Epithelial cell of esophagus (primary cell): ENCODE measurements around the gene PRAME.
A peak's percentile ranks its signal among the peaks of the same experiment; 100 is the strongest.
"Not testable (repeated sequence)": the region's sequence is repeated elsewhere in the genome, so short reads cannot be mapped to it uniquely, and the experiment has no call there.

Source experiments
- DNase-seq: peaks from one replicate; pipeline ENCODE4 v3.0.0; 2010; ENCODE audit warnings: low read depth
- H3K4me3 ChIP-seq: 2 replicates; pipeline ENCODE4 v1.5.1; 2011; ENCODE audit warnings: mild to moderate bottlenecking, low read length, control low read depth
- TF ChIP-seq, protein P1 (sequence below): IDR thresholded peaks from 2 replicates; pipeline ENCODE4 v1.5.1; 2011; ENCODE audit warnings: low read depth, mild to moderate bottlenecking, low read length, control low read depth, inconsistent platforms; ENCODE audit not compliant: insufficient read depth; ENCODE audit errors: missing control alignments

PRAME gene

DNA sequence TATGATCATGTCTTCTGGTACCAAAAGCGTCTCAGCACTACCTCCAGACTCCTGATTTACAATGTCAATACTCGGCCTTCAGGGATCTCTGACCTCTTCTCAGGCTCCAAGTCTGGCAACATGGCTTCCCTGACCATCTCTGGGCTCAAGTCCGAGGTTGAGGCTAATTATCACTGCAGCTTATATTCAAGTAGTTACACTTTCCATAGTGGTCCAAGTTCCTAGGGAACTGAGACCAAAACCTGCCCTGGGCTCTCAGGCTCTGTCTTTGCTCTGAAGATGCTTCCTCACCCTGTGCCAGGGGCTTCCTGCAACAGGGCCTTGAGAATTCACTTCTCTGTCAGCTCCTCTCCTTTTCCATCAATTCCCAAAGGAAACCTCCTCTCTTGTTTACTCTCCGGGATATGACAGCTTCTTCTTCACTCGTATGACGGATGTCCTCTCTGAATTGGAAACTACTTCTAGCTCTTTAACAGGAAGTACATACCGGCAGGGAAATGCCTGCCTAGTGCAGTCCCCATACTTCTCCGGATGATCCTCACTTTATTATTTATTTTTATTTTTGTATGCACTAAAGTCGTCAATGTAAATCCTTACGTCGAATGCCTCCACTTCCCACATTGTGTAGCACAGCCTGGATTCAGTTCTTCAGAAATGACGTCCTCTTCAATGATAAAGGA lies 29.6 kb upstream of the PRAME start:
- TF ChIP-seq, protein P1, sequence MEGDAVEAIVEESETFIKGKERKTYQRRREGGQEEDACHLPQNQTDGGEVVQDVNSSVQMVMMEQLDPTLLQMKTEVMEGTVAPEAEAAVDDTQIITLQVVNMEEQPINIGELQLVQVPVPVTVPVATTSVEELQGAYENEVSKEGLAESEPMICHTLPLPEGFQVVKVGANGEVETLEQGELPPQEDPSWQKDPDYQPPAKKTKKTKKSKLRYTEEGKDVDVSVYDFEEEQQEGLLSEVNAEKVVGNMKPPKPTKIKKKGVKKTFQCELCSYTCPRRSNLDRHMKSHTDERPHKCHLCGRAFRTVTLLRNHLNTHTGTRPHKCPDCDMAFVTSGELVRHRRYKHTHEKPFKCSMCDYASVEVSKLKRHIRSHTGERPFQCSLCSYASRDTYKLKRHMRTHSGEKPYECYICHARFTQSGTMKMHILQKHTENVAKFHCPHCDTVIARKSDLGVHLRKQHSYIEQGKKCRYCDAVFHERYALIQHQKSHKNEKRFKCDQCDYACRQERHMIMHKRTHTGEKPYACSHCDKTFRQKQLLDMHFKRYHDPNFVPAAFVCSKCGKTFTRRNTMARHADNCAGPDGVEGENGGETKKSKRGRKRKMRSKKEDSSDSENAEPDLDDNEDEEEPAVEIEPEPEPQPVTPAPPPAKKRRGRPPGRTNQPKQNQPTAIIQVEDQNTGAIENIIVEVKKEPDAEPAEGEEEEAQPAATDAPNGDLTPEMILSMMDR: no peak
- H3K4me3 ChIP-seq: no peak overlapping the region
- DNase-seq: no peak

- H3K4me3 ChIP-seq: no peak overlapping the region
- no peak for DNase-seq
- TF ChIP-seq, protein P1: no peak
These were observed 28.6 kb upstream of the PRAME start for GRCh38 chr22:22587577-22588188.

GRCh38 chr22:22584722-22585121 lies 25.7 kb upstream of the PRAME start:
- no peak for DNase-seq
- TF ChIP-seq, protein P1: no peak
- H3K4me3 ChIP-seq: no peak overlapping the region

DNA sequence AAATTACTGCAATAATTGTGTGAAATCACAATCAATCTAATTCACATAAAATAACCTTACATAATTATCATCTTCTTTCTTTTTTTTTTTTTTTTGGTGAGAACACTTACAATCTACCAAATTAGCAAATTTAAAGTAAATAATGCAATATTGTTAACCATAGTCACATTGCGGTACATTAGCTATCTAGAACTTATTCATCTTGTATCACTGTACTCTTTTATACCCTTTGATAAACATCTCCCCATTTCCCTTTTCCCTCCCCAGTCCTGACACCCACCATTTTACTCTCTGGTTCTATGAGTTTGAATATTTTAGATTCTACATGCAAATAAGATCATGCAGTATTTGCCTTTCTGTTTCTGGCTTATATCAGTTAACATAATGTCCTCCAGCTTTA lies 24.0 kb upstream of the PRAME start:
- DNase-seq: no peak
- no peak overlapping the region for H3K4me3 ChIP-seq
- TF ChIP-seq, protein P1: no peak

DNA sequence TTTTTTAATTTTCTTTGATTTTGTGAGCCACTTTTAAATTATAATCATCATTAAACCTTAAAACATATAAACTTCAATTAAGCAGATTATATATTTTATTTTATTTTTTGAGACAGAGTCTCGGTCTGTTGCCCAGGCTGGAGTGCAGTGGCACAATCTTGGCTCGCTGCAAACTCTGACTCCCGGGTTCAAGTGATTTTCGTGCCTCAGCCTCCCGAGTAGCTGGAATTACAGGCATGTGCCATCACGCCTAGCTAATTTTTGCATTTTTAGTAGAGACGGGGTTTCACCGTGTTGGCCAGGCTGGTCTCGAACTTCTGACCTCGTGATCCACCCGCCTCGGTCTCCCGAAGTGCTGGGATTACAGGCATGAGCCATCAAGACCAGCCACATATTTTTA lies 22.5 kb upstream of the PRAME start:
- not testable (repeated sequence) for DNase-seq, H3K4me3 ChIP-seq

- TF ChIP-seq, protein P1: no peak
- no peak for DNase-seq
- H3K4me3 ChIP-seq: no peak overlapping the region
These were observed 21.0 kb upstream of the PRAME start for GRCh38 chr22:22579869-22580604.

DNA sequence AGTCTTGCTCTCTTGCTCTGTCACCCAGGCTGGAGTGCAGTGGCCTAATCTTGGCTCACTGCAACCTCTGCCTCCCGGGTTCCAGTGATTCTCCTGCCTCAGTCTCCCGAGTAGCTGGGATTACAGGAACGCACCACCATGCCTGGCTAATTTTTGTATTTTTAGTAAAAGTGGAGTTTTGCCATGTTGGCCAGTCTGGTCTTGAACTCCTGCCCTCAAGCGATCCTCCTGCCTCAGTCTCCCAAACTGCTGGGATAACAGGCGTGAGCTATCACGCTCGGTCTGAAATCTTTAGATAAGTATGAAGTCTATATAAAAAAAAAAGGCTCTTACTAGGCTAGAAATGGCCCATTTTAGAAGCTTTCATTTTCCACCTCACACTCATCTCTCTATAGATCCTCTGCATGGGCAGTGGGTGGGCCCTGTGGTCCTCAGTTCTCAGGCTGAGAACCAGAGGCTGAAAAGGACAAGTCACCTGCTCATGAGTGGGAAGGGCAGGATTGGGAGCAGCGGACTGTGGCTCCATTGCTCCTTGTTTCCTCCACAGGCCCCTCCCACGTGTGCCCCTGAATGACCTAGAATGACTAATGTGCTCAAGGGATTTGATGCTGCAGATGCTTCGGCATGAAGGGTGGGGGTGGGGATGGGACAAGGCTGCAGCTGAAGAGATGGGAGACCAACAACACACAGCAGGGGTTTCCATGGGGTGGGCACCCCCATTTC lies 19.8 kb upstream of the PRAME start:
- peak; percentile 9 for DNase-seq
- TF ChIP-seq, protein P1: no peak
- H3K4me3 ChIP-seq: no peak overlapping the region
